HG03095 (cell line): ENCODE measurements around the gene IKBKE.

Experiments used
- ATAC-seq: cut with Tn5 transposase; IDR thresholded peaks from one replicate; pipeline ENCODE4 v1.9.1; 2021; ENCODE audit warnings: moderate library complexity; ENCODE audit not compliant: unreplicated experiment

Gene IKBKE

DNA sequence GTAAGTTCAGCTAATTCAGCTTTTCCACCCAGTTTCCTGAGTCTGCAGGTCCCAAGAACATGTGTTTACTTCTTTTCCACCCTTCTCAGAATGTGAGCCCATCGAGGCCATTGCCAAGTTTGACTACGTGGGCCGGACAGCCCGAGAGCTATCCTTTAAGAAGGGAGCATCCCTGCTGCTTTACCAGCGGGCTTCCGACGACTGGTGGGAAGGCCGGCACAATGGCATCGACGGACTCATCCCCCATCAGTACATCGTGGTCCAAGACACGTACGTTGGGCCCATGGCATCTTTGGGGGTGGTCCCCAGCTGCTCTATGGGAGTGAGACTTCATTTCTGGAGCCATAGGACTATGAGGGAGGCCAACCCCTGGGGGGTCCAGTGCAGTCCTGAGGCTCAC is 17.2 kb upstream of the IKBKE start:
- ATAC-seq, result no peak

DNA sequence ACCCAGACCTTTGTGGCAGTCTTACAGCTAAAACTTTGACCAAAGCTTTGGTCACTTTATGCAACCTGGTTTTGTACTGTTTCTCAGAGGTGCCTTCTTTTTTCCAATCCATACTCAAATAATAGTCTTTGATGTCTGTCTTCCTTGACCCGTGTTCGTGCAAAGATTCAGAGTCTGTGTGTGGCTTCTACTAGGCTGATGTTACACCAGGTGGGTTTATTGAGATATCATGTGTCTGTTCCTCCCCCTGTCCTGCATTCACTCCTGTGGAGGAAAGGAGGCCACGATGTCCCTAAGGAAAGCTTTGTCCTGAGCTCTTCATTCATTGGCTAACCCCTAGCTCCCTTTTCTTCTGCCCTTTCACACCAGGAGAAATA is 15.0 kb upstream of the IKBKE start:
- no peak for ATAC-seq

DNA sequence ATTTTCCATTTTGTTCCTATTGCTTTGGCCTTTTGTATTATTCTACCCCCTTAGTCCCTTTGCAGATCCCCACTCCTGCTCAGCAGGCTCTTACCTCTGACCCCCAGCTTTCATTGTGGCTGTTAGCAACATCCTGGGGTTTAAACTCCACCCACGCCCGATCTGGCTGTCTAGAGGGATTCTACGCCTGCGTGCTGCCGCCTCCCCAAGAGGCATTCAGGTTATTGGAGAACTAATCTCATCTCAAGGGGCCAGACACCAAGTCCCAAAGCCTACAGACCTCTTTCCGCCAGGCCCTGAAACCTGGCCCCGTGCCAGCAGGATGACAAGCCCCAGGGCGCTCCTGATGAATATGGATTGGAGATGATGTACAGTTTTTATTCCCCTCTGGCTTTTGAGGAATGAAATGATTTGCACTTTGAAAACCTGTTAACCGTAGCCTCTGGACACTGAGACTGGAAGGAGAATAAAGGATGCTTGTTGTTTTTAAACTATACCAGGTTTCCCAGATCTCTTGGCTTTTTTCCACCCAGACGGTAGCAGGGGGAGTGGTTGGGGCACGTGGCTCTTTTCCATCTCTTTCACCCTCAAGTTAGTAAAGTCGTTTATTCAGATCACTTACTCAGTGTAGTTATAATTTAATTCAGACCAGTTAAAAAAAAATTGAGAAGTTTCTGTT is 14.5 kb upstream of the IKBKE start:
- ATAC-seq, result no peak

DNA sequence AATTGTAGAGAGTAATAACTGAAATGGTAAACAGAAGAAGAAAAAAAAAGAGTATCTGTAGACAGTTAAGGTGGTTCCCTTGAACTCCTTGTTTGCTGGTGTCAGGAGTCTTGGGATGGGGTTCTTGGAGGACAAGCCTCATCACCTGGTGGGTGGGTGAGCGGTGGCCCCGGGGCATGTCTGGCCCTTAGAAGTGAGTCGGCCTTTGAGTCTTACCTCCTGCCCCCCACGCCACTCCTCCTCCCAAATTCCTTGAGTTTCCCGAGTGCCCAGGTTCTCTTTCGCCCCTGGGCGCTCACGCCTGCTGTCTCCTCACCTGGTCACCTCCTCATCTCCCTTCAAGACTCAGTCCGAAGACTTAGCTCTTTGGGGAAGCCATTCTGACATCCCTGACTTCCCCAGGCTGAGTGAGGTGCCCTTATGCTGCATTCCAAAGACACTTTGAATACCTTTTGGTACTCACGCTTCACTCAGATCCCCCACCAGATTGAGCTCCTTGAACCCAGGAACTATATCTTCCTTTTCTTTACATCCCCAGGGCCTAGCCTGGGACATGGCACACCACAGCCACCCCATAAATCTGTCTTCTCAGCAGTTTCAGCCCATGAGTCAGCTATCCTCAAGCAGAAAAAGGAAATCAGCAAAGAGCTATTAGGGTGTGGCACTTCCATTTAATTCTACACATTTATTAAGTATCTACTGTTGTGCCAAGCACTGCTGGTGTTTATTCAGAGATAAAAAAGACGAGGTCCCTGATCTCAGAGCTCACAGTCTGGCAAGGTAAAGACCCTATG is 13.5 kb upstream of the IKBKE start:
- no peak for ATAC-seq

DNA sequence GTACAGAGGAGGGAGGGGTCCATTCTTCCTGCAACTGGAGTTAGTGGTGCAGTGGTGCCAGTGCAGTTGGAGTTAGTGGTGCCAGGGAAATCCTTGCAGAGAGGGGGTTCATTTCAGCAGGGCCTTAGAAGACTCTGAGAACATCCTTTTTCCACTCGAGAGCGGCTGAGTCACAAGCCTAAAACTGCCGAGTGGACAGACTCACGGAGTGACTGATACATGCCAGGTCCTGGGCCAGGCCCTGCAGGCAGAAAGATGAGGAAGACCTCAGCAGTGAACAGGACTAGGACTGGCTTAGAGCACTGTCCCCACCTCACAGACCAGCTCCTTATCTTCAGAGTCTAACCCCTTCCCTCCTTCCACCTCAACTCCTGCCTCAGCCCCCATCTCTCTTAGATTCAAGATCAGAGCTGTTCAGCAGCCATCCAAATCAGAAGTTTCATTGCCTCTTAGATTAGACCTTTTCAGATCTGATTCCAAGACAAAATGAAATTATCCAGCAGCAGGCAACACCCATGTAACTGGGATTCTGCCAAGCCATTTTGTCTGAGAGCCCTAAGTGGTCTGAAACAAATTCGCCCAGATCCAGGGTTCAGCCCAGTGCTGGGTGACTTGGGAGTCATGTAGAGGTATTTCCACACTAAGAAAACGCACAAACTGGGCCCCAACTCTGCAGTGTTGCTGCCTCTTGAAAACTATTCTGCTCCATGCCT is 12.7 kb upstream of the IKBKE start:
- no peak for ATAC-seq

DNA sequence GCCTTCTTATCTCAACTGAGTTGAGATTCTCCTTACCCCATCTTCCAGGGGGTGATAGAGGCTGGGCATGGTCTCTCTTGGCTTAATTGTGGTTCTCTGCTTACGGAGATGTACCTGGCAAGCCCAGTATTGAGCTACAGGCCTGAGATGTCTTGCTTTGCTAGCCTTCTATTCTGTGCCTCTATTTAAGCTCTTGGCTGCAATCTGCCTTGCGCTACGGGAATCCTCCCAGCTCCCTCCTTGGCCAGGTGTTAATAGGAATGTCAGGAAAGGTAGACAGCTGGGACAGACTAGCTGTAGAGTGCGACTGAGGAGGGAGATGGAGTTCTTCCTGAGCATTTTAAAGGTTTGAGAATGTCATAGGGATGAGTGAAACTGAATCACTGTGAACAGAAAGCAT is 10.6 kb upstream of the IKBKE start:
- ATAC-seq, result no peak

DNA sequence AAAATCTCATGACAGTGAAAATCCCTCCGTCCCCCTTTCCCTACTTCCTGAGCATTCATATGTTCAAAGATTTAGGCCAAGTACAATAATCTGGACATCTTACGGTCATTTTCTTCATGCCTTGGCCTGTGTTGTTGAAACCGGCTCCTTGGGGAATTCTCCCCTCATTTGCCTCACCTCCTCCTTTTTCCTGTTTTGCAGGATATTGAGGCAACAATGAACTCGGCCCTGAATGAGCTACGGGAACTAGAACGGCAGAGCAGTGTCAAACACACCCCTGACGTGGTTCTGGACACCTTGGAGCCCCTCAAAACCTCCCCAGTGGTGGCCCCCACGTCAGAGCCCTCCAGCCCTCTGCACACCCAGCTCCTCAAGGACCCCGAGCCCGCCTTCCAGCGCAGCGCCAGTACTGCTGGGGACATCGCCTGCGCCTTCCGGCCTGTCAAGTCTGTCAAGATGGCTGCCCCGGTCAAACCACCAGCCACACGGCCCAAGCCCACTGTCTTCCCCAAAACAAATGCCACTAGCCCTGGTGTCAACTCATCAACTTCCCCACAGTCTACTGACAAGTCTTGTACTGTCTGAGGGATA is 9.3 kb upstream of the IKBKE start:
- ATAC-seq, result no peak

DNA sequence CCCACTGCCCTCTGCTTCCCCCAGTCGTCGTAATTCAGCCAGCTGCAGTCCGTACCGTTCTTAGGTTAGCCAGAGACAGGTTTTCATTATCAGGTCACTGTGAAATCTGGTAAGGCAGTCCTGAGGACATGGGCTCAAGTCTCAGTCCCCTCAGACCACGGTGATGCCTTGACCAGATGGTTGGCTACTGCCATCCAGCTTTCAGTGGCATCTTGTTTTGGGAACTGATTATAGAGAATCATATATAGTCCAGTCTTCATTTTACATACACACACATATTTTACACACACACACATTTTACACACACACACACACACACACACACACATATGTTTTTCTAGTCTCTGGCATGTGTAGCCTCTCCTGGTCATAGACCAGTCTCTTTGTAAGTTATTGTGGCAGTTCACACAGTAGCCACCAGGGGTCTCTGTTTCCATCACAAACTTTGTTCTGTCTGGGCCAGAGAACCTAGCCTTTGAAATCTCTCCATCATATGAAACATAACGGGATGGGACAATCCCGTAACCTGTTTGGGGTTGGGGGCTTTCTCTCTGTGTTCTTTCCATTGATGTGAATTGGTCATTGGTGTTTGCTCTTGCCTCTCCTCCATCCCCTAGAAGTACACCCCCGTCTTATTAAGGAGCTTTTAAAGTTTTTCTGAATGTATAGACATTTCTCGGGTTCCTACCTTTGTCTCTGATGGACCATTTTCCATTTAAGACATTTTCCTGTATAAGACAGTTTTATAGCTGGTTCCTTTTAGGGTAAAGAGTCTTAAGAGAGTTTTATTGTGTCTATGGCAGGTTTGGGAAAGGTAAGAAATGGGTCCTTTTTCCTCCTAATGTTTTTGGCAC is 8.4 kb upstream of the IKBKE start:
- ATAC-seq, result no peak

DNA sequence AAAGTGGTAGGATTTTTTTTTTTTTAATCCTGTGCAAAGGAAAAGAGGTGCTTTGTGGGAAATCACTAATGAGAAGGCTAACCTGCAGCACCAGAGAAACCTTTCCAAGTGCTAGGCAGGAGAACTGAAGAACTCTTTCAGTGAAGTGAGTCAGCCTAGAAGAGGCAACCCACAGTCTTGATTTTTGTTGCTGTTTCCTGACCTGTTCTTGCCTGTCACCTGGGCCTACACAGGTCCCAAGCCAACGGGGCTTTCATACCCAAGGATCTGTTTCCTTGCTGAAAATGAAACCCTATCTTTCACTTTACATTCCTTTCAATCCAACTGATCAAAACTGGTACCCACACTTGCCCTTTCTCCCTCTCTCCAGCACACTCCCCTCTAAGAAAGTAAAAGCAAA is 7.1 kb upstream of the IKBKE start:
- no peak for ATAC-seq

DNA sequence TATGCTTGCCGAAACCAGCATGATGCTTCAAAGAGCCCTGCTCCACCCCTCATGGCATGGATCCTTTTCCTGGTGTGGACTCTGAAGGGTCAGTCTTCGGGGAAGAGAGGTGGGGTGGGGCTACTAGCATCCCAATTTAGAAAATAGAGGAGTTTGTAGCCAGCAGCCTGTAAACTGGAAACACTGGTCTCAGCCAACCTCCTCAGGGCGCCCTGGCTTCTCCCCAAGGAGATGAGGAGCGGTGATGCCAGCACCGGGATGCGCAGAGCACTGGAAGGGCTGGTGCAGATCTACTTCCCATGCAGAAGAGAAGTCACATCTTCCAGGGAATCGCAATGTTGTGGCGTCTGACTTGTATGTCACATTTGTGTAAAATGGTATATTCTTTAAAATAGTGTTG is 6.4 kb upstream of the IKBKE start:
- ATAC-seq, result no peak

DNA sequence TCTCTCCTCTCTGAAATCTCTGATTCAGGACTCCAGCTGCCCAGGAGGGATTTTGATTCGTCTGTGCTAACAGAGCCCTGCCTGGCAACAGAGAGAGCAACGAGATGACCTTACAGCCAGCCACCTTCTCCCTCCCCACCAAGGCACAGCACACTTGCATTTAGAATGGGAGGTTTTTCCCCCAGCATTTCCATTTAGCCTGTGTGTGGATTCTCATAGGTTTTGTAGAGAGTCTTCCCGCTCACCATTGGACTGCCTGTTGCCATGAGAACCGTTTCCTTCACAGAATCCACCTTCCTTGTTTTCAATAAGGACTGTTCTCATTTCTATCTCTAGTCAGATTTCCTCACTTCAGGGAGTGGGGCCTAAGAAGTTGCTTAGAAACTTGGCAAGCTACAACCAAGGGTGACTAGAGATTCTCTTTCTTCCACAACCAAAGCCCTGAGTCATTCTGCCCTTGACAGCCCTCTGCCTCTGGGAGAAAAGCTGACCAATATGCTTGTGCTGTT is 5.8 kb upstream of the IKBKE start:
- no peak for ATAC-seq

DNA sequence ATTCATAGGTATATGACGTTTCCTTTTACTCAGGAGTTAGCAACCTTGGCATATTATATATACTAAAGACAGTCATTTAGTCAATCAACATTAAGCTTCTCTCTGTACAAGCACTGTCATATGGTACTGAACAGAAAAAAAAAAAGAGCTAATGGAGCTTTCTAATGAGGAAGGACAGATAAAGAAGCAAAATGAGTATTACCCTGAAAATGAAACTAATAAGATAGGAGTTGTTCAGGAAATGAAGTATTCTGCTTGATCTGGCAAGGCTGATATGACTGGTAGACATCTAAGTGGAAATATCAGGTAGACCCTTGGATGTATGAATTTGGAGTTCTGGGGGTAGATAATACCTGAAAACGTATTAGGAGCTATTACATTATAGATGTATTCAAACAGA is 4.3 kb upstream of the IKBKE start:
- no peak for ATAC-seq

DNA sequence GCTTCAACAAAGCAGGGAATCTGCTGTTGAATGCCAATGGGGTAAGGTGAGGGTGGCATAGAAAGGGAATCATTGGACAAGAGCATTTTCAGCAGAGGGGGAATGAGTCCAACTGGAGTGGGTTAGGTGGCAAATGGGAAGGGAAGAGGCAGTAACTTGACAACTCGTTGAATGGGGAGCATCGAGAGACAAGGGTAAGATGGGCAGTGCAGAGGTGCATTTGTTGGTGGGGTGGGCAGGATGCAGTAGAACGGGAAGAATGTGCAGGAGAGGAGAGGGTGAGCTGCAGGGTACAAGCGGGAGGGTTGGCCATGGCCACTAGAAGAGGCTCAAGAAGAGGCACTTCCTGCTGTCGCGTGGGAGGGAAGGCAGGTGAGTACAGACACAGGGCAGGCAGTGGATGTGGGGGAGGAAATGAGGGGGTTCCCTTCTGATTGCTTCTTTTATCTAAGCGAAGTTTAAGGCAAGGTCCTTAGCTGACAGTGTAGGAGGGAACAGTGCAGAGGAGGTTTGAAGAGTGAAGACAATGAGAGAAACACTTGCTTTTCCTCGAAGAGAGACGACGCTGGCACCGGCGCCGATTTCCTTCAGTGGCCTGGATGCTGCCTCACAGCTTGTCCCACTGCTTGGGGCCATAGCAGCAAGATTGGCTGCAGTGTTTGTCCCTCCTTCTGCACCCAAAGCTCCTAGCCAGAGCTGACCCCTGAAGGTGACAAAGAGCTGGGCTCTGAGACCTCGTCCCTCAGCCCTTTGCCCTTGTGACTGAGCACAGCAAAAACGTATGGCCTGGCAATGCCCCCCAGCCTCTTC is 3.2 kb upstream of the IKBKE start:
- ATAC-seq, result no peak

DNA sequence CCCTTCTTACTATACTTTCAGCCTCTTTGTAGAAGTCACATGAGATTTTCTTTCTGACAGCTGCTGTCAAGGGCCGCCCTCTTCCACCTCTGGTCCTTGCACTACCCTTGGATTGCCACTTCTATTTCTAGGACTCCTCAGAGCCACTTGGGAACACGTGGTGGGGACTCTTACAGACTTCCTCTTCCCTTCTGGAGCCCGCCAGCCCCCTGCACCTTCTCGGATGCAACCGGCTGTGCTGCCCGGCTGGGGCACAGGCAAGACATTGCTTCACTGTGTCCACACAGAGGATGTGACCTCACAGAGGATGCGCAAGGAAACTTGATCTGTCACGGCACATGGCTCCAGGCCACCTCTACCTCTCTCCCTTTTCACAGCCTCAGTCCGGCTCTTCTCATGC is 2.4 kb upstream of the IKBKE start:
- ATAC-seq, result no peak

DNA sequence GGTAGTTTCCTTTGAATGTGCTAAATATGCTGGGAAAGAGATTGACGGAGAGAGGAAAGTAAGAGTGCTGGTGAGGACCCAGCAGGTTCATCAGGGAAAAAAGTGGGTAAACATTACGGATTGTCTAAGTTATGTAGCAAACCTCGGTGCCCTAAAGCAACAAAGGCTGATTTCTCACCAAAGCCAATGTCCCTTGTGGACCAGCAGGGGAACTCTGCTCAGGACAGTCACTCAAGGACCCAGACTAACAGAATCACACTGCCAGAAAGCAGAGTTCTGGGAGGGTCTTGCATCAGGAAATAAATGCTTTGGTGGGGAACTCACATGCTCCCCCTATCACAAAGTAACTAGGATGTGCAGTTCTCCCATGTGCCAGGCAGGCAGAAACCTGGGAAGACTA is 1.7 kb upstream of the IKBKE start:
- ATAC-seq, result no peak

DNA sequence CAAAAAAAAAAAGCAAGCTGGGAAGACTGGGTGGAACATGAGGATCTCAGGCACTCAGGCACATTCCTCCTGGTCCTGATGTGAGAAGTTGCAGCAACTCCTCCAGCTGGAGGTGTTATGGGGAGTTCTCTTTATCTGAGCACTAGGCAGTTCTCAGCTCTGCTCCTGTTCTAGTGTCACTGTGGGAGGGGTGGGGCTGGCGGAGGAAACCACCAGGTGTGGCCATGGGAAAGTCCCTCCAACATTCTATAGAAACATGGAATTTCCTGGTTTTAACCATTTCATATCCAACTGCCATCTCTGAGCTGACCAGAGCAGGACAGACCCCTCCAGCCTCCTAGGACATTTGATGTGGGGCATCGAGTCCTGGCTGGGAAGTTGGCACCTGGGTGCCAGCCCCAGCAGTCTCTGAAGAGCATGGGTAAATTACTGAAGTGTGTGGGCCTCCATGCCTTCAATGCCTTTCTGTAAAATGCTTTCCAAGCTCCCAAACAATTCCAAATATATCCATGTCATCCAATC is 804 bp upstream of the IKBKE start:
- no peak for ATAC-seq

DNA sequence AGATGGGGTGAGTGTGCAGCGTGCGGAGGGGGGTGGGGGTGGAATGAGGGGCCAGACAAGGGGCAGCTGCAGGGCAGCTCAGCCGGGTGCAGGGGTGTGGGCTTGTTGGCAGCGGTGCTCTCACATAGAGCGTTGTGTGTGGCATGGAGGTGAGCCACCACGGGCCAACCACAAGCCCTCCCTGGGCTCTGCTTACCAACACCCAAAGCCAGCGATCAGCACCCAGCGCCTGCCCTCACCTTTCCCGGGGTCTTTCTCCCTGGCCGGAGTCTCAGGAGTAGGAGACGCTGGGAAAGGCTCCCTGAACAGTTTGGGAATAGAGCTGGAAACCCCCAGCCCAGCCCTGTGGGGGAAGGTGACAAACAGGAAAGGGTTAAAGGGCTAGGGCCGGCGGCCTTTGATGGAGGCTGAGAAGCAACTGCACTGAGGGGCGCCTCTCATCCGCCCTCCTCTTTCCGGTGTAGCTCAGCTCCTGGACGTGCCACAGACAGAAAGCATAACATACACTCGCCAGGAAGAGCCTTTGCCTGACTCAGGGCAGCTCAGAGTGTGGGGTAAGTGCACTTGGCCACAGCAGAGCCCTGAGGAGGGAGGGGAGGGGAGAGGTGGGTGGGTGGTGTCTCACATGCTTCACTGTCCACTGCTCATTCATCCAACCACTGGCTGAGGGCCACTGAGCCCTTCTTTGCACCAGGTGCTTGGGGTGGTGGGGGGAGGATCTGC is 577 bp downstream of the IKBKE start:
- no peak for ATAC-seq

DNA sequence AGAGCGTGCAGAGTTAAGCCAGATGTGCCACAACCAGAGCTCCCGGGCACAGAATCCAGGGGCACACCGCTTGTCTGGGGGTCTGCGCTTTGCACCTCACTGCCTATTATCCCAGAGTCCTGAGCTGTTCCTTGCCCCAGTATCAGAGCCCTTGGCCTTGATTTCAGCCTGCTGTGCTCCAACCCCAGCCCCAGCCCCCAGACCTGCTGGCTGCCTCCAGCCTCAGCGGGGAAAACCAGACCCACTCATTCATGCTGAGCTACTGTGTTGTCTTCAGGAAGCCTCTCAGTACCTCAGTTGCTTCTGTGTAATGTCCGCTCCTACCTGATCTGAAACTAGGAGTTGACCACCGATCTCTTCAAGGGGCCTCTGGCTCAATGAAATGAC is 1.1 kb downstream of the IKBKE start:
- ATAC-seq, result no peak

DNA sequence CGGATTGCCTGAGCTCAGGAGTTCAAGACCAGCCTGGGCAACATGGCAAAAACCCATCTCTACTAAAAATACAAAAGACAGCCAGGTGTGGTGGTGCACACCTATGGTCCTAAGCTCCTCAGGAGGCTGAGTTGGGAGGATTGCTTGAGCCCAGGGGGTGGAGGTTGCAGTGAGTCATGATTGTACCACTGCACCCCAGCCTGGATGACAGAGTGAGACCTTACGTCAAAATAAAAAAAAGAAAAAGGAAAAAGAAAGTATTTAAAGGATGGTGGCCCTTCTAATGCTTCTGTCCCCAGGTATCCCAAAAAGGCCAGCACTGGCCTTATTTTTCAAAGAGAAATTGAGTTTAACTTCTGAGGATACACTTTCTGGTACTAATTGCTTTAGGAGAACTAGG is 1.7 kb downstream of the IKBKE start:
- ATAC-seq, result no peak
